Skeletal muscle satellite cell (primary cell): ENCODE measurements around the gene RASA1.

ENCODE experiments used
- H3K27me3 ChIP-seq: 2 replicates; pipeline ENCODE4 v1.7.0; 2013; ENCODE audit warnings: low read length; ENCODE audit not compliant: control insufficient read depth, insufficient read depth
- H3K36me3 ChIP-seq: 2 replicates; pipeline ENCODE4 v1.7.0; 2013; ENCODE audit warnings: mild to moderate bottlenecking, control low read depth, low read length; ENCODE audit not compliant: insufficient read depth
- H3K4me1 ChIP-seq: 2 replicates; pipeline ENCODE4 v1.7.0; 2013; ENCODE audit warnings: low read length; ENCODE audit not compliant: control insufficient read depth, insufficient read depth
- H3K4me2 ChIP-seq: 2 replicates; pipeline ENCODE4 v1.7.0; 2013; ENCODE audit warnings: mild to moderate bottlenecking, low read length
- H3K4me3 ChIP-seq: 2 replicates; pipeline ENCODE4 v1.7.0; 2013; ENCODE audit warnings: low read length
- H3K9ac ChIP-seq: 2 replicates; pipeline ENCODE4 v1.7.0; 2013; ENCODE audit warnings: mild to moderate bottlenecking, low read depth, low read length, moderate library complexity
- H3K9me3 ChIP-seq: replicated peaks from 2 replicates; pipeline ENCODE4 v1.7.0; 2013; ENCODE audit warnings: mild to moderate bottlenecking, control low read depth, low read length

RASA1 gene

GRCh38 chr5:87390576-87391199, 123.0 kb downstream of the RASA1 start:
- H3K9ac ChIP-seq = no peak overlapping the region
- no peak overlapping the region for H3K4me3 ChIP-seq
- peaks cover 46% of the 10 kb centered on the region for H3K4me1 ChIP-seq
- no peaks in the 10 kb centered on the region for H3K27me3 ChIP-seq
- no peak overlapping the region for H3K4me2 ChIP-seq
- no peaks in the 10 kb centered on the region for H3K9me3 ChIP-seq
- H3K36me3 ChIP-seq = peaks cover 77% of the 10 kb centered on the region

GRCh38 chr5:87392170-87392569, 124.5 kb downstream of the RASA1 start:
- H3K4me1 ChIP-seq = peaks cover 47% of the 10 kb centered on the region
- no peaks in the 10 kb centered on the region for H3K27me3 ChIP-seq
- no peak overlapping the region for H3K4me3 ChIP-seq
- no peak overlapping the region for H3K4me2 ChIP-seq
- H3K9me3 ChIP-seq = no peaks in the 10 kb centered on the region
- peak overlapping the region; percentile 74 for H3K9ac ChIP-seq
- peaks cover 63% of the 10 kb centered on the region for H3K36me3 ChIP-seq

GRCh38 chr5:87392801-87393200, 125.1 kb downstream of the RASA1 start:
- Histone ChIP-seq H3K4me2 (peak overlapping the region; percentile 72), H3K4me3 (no peak overlapping the region), H3K4me1 (peaks cover 47% of the 10 kb centered on the region), H3K27me3 (no peaks in the 10 kb centered on the region), H3K9me3 (no peaks in the 10 kb centered on the region), H3K36me3 (peaks cover 61% of the 10 kb centered on the region), H3K9ac (peak overlapping the region; percentile 74)

GRCh38 chr5:87393331-87393730, 125.6 kb downstream of the RASA1 start:
- H3K27me3 ChIP-seq = no peaks in the 10 kb centered on the region
- H3K4me2 ChIP-seq = peak overlapping the region; percentile 72
- H3K36me3 ChIP-seq = peaks cover 61% of the 10 kb centered on the region
- peak overlapping the region; percentile 74 for H3K9ac ChIP-seq
- peaks cover 46% of the 10 kb centered on the region for H3K4me1 ChIP-seq
- no peaks in the 10 kb centered on the region for H3K9me3 ChIP-seq
- no peak overlapping the region for H3K4me3 ChIP-seq

- peaks cover 64% of the 10 kb centered on the region for H3K36me3 ChIP-seq
- H3K4me3 ChIP-seq = no peak overlapping the region
- H3K9ac ChIP-seq = peak overlapping the region; percentile 19
Measured at GRCh38 chr5:87394411-87395165, 126.9 kb downstream of the RASA1 start.

GRCh38 chr5:87398981-87399614, 131.4 kb downstream of the RASA1 start:
- Histone ChIP-seq H3K27me3 (no peaks in the 10 kb centered on the region), H3K9me3 (no peaks in the 10 kb centered on the region), H3K4me1 (peaks cover 35% of the 10 kb centered on the region), H3K9ac (no peak overlapping the region), H3K4me2 (no peak overlapping the region), H3K36me3 (peaks cover 61% of the 10 kb centered on the region), H3K4me3 (no peak overlapping the region)

More at GRCh38 chr5:87394411-87395165, 126.9 kb downstream of the RASA1 start:
- H3K4me2 ChIP-seq = peak overlapping the region; percentile 40
- H3K9me3 ChIP-seq = no peaks in the 10 kb centered on the region
- no peaks in the 10 kb centered on the region for H3K27me3 ChIP-seq
- H3K4me1 ChIP-seq = peaks cover 55% of the 10 kb centered on the region

- Histone ChIP-seq H3K9ac (no peak overlapping the region), H3K4me1 (peaks cover 28% of the 10 kb centered on the region), H3K27me3 (no peaks in the 10 kb centered on the region), H3K4me2 (no peak overlapping the region), H3K9me3 (no peaks in the 10 kb centered on the region), H3K4me3 (no peak overlapping the region), H3K36me3 (peaks cover 65% of the 10 kb centered on the region)
Measured at GRCh38 chr5:87399720-87400119, 132.0 kb downstream of the RASA1 start.

- H3K36me3 ChIP-seq = peaks cover 64% of the 10 kb centered on the region
- H3K4me3 ChIP-seq = no peak overlapping the region
- no peak overlapping the region for H3K4me2 ChIP-seq
- H3K27me3 ChIP-seq = no peaks in the 10 kb centered on the region
- H3K9ac ChIP-seq = no peak overlapping the region
- H3K4me1 ChIP-seq = peaks cover 22% of the 10 kb centered on the region
- H3K9me3 ChIP-seq = no peaks in the 10 kb centered on the region
Measured at GRCh38 chr5:87400305-87400899, 132.7 kb downstream of the RASA1 start.

GRCh38 chr5:87401626-87402025, 133.9 kb downstream of the RASA1 start:
- H3K4me2 ChIP-seq = no peak overlapping the region
- H3K9me3 ChIP-seq = no peaks in the 10 kb centered on the region
- no peaks in the 10 kb centered on the region for H3K27me3 ChIP-seq
- peaks cover 19% of the 10 kb centered on the region for H3K4me1 ChIP-seq
- no peak overlapping the region for H3K9ac ChIP-seq
- H3K36me3 ChIP-seq = peaks cover 76% of the 10 kb centered on the region
- H3K4me3 ChIP-seq = no peak overlapping the region

- Histone ChIP-seq H3K4me3 (no peak overlapping the region), H3K27me3 (no peaks in the 10 kb centered on the region), H3K9ac (no peak overlapping the region), H3K9me3 (no peaks in the 10 kb centered on the region), H3K4me1 (peaks cover 18% of the 10 kb centered on the region), H3K36me3 (peaks cover 83% of the 10 kb centered on the region), H3K4me2 (no peak overlapping the region)
Measured at GRCh38 chr5:87403409-87403808, 135.7 kb downstream of the RASA1 start.

GRCh38 chr5:87403899-87404298, 136.2 kb downstream of the RASA1 start:
- Histone ChIP-seq H3K9ac (no peak overlapping the region), H3K36me3 (peaks cover 85% of the 10 kb centered on the region), H3K4me2 (no peak overlapping the region), H3K4me3 (no peak overlapping the region), H3K4me1 (peaks cover 14% of the 10 kb centered on the region), H3K9me3 (no peaks in the 10 kb centered on the region), H3K27me3 (no peaks in the 10 kb centered on the region)
